K562 treated with DMSO at 1 percent for 48 hours (cell line): Measurements from ENCODE around the gene TAS2R20. TPM values are rescaled to one million over a fixed set of nuclear protein-coding genes. Genes with fewer than 3 reads are reported as not detected.

Experiments
- total RNA-seq: library from RNA; unstranded; fragments of 300-600 nt; gene quantifications from 2 replicates; pipeline ENCODE4 v1.2.3, GENCODE V29; 2022; ENCODE audit warnings: low replicate concordance; ENCODE audit errors: extremely low read depth

TAS2R20 gene, protein sequence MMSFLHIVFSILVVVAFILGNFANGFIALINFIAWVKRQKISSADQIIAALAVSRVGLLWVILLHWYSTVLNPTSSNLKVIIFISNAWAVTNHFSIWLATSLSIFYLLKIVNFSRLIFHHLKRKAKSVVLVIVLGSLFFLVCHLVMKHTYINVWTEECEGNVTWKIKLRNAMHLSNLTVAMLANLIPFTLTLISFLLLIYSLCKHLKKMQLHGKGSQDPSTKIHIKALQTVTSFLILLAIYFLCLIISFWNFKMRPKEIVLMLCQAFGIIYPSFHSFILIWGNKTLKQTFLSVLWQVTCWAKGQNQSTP
- not detected in 2 replicates for total RNA-seq

DNA sequence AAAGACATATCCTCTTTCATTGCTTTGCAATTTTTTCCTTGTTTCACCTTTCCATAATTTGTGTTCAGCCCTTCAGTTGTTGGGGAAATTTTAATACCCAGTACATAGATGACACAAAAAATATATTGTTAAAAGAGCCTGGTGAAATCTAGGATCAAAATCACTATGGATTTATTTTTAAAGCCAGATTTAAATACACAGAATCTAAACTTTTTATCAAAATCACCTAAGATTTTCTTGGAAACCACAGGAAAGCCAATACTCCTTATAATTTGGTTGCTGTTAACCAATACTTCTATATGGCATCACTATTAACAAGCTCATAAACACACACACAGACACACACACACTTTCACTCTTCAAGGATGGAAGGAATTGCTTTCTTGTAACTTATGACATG is at the start of gene TAS2R20:
TSS of gene TAS2R20 (minus strand) at position 101 of the 400 bp plus-strand sequence. CDS start 429 bp downstream, outside the sequence.

DNA sequence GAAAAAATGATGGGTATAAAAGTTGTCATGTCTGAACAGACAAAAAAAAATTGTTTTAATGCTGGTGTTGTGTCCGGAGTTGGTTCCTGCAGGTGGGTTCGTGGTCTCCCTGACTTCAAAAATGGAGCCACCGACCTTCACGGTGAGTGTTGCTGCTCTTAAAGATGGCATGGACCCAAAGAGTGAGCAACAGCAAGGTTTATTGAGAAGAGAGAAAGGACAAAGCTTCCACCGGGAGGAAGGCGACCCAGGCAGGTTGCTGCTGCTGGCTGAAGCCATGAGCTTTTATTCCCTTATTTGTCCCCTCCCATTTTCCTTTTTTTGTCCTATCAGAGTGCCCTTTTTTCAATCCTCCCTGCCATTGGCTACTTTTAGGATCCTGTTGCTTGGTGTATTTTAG is 33.2 kb upstream of the TAS2R20 start, which contains the start of gene TAS2R31:
TSS of gene TAS2R31 (minus strand) at position 101 of the 400 bp plus-strand sequence. CDS start at position 29, 72 bp downstream.

DNA sequence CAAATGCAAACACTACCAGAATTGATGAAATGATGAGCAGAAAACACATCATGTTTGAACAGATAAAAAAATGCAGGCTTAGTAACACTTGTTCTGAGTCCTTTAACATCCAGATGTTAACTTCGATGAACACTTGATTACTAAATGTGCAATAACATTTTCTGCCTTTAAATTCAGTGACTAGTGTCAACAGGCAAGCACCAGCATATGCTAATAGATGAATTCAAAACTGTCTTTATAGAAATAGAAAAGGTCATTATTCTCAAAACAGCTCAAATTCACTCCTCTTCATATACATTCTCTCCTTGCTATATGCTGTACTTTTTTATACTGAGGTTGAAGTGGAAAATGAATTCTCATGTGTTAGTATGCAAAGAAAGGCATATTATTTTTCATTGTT is 24.4 kb upstream of the TAS2R20 start, which contains the start of gene TAS2R19:
TSS of gene TAS2R19 (minus strand) at position 101 of the 400 bp plus-strand sequence. CDS start at position 52, 49 bp downstream.

DNA sequence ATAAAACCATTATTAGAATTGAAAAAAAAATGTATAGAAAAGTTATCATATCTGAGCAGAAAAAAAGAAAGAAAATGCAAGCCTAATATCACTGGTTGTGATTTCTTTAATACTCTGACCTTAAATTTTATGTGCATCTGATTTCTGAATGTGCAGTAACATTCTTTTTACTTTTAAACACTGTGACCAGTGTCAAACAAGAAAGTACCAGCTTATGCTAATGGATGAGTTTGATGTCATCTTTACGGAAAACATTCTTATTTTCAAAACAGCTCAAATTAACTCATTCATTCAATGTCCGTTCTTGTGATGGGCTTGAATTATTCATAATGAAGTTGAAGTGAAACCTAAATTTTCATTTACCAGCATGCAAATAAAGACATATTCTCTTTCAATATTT is 11.3 kb downstream of the TAS2R20 start, which contains the start of gene TAS2R50:
TSS of gene TAS2R50 (minus strand) at position 101 of the 400 bp plus-strand sequence. CDS start at position 49, 52 bp downstream.

Other genes with a start within 250 kb of the TAS2R20 start
- gene TAS2R7, start 195.7 kb downstream of the TAS2R20 start, total RNA-seq = not detected in 2 replicates
- gene TAS2R8, start 191.0 kb downstream of the TAS2R20 start, total RNA-seq = not detected in 2 replicates
- not detected in 2 replicates for gene TAS2R9, start 188.1 kb downstream of the TAS2R20 start, total RNA-seq
- not detected in 2 replicates for gene TAS2R10, start 171.9 kb downstream of the TAS2R20 start, total RNA-seq
- not detected in 2 replicates for gene PRR4, start 148.8 kb downstream of the TAS2R20 start, total RNA-seq
- not detected in 2 replicates for gene PRH1, start 114.0 kb downstream of the TAS2R20 start, total RNA-seq
- not detected in 2 replicates for gene TAS2R13, start 88.7 kb downstream of the TAS2R20 start, total RNA-seq
- gene PRH2, start 69.1 kb downstream of the TAS2R20 start, total RNA-seq = not detected in 2 replicates
- gene TAS2R14, start 59.0 kb downstream of the TAS2R20 start, total RNA-seq = not detected in 2 replicates
- gene TAS2R50, start 11.4 kb downstream of the TAS2R20 start, total RNA-seq = not detected in 2 replicates
- not detected in 2 replicates for gene TAS2R19, start 24.3 kb upstream of the TAS2R20 start, total RNA-seq
- not detected in 2 replicates for gene TAS2R31, start 33.1 kb upstream of the TAS2R20 start, total RNA-seq
- gene TAS2R46, start 64.0 kb upstream of the TAS2R20 start, total RNA-seq = not detected in 2 replicates
- not detected in 2 replicates for gene TAS2R43, start 94.0 kb upstream of the TAS2R20 start, total RNA-seq
- not detected in 2 replicates for gene TAS2R30, start 136.3 kb upstream of the TAS2R20 start, total RNA-seq
- not detected in 2 replicates for gene SMIM10L1, start 172.9 kb upstream of the TAS2R20 start, total RNA-seq
- not detected in 2 replicates for gene TAS2R42, start 188.6 kb upstream of the TAS2R20 start, total RNA-seq